A549 treated with AZD9567 at 1 μM for 4 hours (cell line): ENCODE data around the gene BORCS8. TPM values are rescaled to one million over a fixed set of nuclear protein-coding genes. Genes with fewer than 3 reads are reported as not detected.

Source experiments
- total RNA-seq: library from RNA; stranded (reverse); fragments of 200-300 nt; extraction: Qiagen RNA extraction; gene quantifications from 5 replicates; pipeline ENCODE4 v1.2.3, GENCODE V29; 2022; ENCODE audit not compliant: insufficient read depth

The BORCS8 gene
- 6.4 to 12.5 TPM (median 11.8 TPM) in 5 replicates for total RNA-seq

DNA sequence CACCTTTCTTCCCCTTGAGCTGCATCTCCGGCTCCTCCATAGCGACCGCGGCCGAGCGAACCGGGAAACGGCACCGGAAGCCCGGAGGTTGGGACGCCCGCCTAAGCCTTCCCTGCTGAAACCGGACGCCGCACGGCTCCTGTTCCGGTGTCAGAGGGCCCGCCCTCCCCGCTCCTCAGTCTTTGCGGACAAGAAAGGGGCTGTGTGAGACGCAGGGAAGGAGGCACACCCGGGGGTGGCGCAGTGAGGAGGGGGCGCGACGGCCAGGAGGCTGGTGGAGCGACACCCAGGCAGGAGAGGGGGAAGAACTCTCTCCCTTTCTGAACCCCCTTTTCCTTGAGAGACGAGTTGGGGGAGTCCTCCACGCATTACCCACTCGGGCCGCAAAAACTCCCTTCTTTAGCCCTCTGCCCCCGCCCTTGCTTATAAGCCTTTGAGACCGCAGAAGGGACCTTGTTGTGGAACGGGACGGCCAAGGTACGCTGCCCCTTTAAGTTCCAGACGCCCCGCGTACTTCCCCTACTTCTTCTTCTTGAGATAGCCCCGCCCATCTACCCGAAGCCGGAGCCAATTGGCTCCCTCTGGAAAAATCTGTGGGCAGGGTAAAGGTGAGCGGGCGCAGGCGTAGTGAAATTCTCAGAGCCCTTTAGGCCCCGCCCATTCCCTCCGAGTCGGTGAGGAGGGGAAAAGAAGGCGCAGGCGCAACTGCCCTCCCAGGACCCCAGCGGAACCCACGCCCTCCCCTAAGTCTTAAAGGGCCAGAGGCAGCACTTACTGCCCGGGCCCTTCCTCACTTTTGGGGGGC, at the start of gene BORCS8, which contains the start of gene RFXANK:
BORCS8 (minus strand) TSS at position 75 of the 805 bp plus-strand sequence; CDS start at position 40, 35 bp downstream.
RFXANK (plus strand) TSS at position 181 of the 805 bp plus-strand sequence. CDS start 1,689 bp downstream, outside the sequence.

DNA sequence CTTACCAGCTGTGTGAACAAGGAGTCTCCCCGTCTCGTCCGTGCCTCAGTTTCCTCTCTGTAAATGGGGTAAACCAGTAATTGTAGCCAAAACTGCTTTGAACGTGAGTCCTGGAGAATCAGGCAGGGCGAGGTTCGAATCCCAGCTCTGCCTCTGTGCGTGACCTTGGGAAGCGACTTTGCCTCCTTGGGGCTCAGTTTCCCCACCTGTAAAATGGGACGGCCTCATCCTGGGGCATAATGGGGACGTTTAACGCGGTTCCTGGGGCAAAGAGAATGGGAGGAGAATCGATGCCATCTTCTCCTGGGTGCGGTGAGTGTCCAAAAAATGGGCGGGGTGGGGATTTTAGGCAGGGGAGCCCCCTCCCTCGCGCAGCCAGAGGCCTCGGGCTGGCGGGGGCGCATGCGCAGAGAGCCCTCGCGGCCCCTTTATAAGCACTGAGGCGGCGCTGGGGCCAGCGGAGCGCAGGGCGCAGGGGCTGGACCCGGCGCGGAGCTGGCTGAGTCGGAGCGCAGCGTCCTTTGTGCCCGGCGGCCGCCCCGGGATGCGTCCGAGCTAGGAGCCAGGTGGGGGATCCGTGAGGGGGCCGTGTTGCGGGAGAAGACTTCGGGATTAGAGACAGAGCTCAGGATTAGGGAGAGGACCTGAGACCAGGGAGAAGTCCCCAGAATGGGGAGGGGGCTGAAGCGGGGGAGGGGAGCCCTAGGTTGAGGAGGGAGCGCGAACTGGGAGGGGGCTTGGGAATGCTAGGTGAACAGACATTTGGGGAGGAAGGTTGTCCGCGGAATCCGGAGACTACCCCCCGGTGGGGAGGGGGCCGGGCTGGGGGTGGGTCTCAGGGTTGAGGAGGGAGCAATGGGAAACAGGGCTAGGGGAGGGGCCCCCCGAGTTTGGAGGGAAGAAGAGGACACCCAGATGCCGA, 19.8 kb upstream of the BORCS8 start, which contains the start of gene NCAN:
NCAN (plus strand) TSS at position 460 of the 922 bp plus-strand sequence. CDS start 4,996 bp downstream, outside the sequence.

GRCh38 chr19:19203012-19203856, 11.3 kb upstream of the BORCS8 start, which contains the start of gene NR2C2AP:
TSS of gene NR2C2AP (minus strand) at chr19:19203414. CDS start at chr19:19203060, 354 bp downstream.

DNA sequence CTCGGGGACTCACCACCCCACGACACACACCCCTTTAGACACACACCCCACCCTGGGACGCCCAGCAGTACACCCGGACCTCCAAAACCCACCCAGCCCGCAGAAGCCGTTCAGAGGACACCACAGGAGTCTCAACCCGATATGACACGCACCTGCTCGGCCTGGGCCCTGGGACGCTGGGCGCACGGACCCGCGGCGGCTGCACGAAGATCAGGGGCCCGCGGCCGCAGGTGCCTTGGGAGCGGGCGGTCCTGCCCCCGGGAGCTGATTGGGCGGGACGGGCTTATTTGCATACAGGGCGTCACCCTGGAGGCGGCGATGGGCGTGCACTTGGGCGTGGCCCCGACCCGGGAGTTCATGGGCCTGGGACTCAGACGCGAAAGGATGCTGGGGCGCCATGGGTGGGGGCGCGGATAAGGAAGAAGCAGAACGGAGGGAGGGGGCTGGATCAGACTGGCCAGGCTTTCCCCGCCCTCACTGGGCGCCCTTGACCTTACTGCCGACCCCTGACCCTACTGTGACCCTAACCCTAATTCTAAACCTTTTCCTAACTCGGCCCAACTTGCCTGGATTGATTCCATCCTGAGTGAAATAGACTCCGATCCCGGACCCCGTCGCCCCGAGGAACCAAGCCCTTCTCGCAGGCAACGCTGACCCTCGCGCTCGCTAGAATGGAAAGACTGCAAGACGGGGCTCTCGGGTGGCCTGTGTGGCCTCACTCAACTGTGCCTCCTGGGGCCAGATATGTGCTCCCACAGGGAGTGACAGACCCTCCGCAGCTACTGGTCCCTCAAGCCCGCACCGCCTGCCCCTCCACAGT, 21.7 kb downstream of the BORCS8 start, which contains the start of gene MEF2B:
MEF2B (minus strand) TSS at position 211 of the 820 bp plus-strand sequence. CDS start 19,528 bp downstream, outside the sequence.

DNA sequence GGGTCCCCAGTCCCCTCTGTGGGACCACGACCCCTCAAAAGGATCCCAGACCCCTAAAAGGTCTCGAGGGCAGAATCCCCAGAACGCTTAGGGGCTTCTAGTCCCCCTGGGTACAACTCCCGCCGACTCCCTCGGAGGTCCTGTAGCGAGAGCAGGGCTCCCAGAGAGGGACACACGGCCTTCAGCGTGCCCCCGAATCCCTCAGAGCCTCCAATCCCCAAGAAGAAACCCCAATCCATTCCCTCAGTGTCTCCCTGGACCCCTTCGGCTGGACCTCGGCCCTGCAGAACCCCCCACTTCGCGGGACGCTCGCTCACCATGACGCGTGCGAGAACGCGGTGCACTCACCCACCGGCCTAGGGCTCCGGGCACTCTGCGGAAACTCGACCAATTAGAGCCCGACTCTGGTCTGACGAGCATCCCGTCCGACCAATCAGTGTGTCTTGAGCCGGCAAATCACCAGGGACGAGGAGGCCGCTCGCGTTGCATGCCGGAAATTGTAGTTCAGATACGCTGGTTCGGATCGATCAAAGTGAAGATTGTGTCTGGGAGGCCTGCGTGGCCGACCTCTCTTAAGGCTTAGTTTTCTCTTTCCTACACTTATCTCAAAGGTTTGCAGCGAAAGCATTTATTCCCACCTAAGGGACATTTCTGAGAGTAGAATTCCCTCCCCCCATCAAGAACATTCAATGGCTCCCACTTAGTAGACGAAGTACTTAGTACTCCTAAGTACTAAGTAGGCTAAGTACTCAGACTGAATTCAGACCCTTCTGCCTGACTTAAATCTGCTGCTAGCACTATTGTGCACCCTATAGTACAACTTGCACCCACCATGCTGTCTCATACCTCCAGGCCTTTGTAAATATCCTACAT, 53.6 kb downstream of the BORCS8 start, which contains the start of gene TMEM161A:
TMEM161A (minus strand) TSS at position 370 of the 873 bp plus-strand sequence; CDS start at position 320, 50 bp downstream.

Other genes starting within 250 kb of the BORCS8 start
- 21.0 to 33.2 TPM (median 32.3 TPM) in 5 replicates for gene SUGP2, start 158.6 kb downstream of the BORCS8 start, total RNA-seq
- gene ARMC6, start 158.5 kb downstream of the BORCS8 start, total RNA-seq, result 25.9 to 39.3 TPM (median 27.3 TPM) in 5 replicates
- gene SLC25A42, start 128.2 kb downstream of the BORCS8 start, total RNA-seq, result 0.85 to 1.3 TPM (median 1.1 TPM) in 4 of 5 replicates, not detected in the other
- 23.6 to 26.8 TPM (median 24.6 TPM) in 5 replicates for gene TMEM161A, start 53.7 kb downstream of the BORCS8 start, total RNA-seq
- 0.64 to 1.1 TPM (median 0.80 TPM) in 4 of 5 replicates, not detected in the other for gene MEF2B, start 21.9 kb downstream of the BORCS8 start, total RNA-seq
- 42.7 to 55.0 TPM (median 45.6 TPM) in 5 replicates for gene RFXANK, start 106 bp upstream of the BORCS8 start, total RNA-seq
- gene NR2C2AP, start 11.3 kb upstream of the BORCS8 start, total RNA-seq, result 31.1 to 45.3 TPM (median 32.4 TPM) in 5 replicates
- 0.06 to 0.21 TPM (median 0.12 TPM) in 4 of 5 replicates, not detected in the other for gene NCAN, start 19.8 kb upstream of the BORCS8 start, total RNA-seq
- gene TM6SF2, start 81.1 kb upstream of the BORCS8 start, total RNA-seq, result 0.33 to 0.83 TPM (median 0.70 TPM) in 4 of 5 replicates, not detected in the other
- gene SUGP1, start 128.4 kb upstream of the BORCS8 start, total RNA-seq, result 24.9 to 44.4 TPM (median 27.8 TPM) in 5 replicates
- gene MAU2, start 128.7 kb upstream of the BORCS8 start, total RNA-seq, result 13.4 to 15.0 TPM (median 13.6 TPM) in 5 replicates
- gene GATAD2A, start 213.5 kb upstream of the BORCS8 start, total RNA-seq, result 42.7 to 51.8 TPM (median 47.6 TPM) in 5 replicates